Renal cortical epithelial cell (primary cell): ENCODE measurements around the gene SNAI3. TPM values are rescaled to one million over a fixed set of nuclear protein-coding genes. Genes with fewer than 3 reads are reported as not detected.

ENCODE experiments used
- DNase-seq: peaks from one replicate; pipeline ENCODE4 v3.0.0-alpha.2; 2011; ENCODE audit warnings: low read depth
- total RNA-seq: library from RNA; depleted of rRNA; stranded (reverse); fragments of >200 nt; gene quantifications from 2 replicates; pipeline ENCODE4 v1.2.3, GENCODE V29; 2014

Gene SNAI3
- total RNA-seq, 1 donor from 2014 or later, result 0.05 TPM

- peak; percentile 18 for DNase-seq
Measured at GRCh38 chr16:88634994-88635670, 51.2 kb downstream of the SNAI3 start.

DNA sequence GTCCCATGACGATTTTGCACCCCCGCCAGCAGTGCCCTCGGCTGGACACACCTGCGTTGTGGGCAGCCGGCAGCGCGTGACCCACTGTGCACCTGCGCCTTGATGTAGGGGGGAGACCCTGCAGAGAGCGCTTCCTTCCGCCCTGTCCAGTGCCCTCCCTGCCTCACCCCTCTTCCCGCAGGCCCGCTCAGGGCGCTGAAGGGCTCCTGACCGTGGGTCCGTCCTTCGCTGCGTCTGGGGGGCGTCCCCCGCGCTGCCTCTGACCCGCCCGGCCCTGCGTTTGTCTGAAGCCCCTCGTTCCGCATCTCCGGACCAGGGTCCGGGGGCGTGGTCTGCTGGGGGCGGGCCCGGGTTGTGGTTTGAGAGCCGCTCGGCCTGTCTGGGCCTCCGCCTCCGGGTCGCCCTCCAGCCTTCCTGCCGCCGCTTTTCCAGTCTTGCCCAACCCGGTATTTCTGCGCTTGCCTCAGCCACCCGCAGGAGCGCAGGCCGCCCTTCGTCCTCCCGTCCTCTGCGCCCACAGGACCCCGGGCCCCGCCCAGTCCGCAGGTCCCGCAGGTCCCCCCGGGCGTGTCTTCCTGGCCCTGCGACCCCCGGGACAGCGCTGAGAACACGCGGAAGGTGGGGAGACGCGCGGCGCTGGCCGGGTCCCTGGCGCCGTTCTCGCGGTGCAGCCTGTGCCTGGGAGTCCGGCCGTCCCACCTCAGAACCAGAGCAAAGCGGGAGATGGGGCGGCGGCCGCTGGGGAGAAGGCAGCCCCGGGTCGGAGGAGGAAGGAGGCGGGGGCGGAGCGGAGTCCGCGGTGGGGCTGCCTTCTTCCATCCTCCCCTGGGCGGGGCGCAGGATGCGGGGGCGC is 51.9 kb downstream of the SNAI3 start:
- peak; percentile 21 for DNase-seq

- peak; percentile 49 for DNase-seq
Measured at GRCh38 chr16:88633684-88634140, 52.6 kb downstream of the SNAI3 start.

DNA sequence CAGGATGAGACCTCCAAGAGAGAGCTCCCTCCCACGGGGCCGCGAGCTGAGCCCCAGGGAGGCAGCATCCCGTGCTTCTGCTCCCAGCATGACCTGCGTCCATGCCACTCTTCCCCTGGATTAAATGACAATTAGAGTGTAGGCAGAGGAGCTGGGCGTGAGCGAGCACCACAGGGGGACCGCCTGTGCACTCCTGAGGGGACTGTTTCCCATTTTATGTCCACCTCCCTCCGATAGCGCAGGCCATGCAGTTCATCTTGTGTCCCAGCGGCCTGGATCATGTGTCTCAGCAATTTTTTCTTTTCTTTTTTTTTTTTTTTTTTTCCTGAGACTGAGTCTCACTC is 53.7 kb downstream of the SNAI3 start:
- no peak for DNase-seq

- no peak for DNase-seq
Measured at GRCh38 chr16:88631920-88632586, 54.3 kb downstream of the SNAI3 start.

GRCh38 chr16:88631384-88631783 is 54.9 kb downstream of the SNAI3 start:
- DNase-seq, result no peak

DNA sequence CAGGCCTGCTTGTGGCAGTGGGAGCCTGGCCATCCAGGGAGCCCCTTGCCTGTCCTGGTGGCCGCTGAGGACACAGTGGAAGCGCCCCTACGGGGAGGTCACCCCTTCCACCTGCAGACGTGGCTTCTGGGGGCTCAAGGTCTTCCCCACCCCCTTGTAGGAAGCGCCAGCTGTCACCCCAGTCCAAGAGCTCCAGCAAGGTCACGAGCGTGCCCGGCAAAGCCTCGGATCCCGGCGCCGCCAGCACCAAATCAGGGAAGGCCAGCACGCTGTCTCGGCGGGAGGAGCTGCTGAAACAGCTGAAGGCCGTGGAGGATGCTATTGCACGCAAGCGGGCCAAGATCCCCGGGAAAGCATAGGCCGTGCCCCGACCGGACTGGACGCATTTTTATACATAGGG is 55.4 kb downstream of the SNAI3 start:
- DNase-seq, result no peak

DNA sequence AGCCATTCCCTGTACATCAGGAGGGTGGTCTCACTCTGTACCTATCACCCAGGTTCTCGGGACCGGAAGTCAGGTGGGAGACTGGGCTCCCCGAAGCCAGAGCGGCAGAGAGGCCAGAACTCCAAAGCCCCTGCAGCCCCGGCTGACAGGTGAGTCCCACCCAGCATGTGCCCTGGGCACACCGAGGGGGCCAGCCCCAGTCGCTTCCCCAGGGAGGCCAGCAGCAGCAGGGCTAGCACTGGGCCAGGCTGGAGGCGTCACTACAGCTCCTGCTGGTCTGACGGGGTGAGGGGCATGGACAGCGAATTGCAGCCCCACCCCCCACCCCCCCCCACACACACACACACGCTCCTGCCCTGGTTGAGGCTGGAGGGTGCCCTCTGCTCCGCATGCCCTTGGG is 55.9 kb downstream of the SNAI3 start:
- DNase-seq, result no peak

DNA sequence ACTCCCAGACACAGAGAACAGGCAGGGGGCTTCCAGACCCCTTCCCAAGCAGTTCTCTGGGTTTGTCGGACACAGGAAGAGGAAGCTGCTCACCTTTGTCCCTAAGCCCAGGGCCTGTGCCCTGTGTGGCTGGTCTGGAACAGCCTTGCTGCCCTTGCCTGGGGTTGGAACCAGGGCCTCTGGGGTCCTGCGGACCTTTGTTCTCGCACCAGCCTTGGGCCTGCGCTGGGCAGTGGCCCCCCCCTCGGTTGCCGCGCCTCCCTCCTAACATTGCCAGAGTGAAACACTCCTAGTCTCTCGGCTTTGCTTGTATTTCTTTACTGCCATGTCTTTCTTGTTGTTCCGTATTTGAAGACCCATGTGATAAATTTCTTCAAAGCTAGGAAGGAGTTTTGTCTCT is 56.5 kb downstream of the SNAI3 start:
- no peak for DNase-seq

- no peak for DNase-seq
Measured at GRCh38 chr16:88628512-88628974, 57.8 kb downstream of the SNAI3 start.

Other genes starting within 250 kb of the SNAI3 start
- 0.35 and 2.8 TPM in 2 replicates for gene ZFPM1, start 233.2 kb downstream of the SNAI3 start, total RNA-seq
- gene ZC3H18, start 116.1 kb downstream of the SNAI3 start, total RNA-seq, result 7.8 and 20.6 TPM in 2 replicates
- gene IL17C, start 47.9 kb downstream of the SNAI3 start, total RNA-seq, result not detected in 2 replicates
- gene CYBA, start 35.5 kb downstream of the SNAI3 start, total RNA-seq, result 594 and 1,266 TPM in 2 replicates
- gene MVD, start 23.4 kb downstream of the SNAI3 start, total RNA-seq, result 29.6 and 87.2 TPM in 2 replicates
- 8.4 and 9.7 TPM in 2 replicates for gene RNF166, start 19.9 kb upstream of the SNAI3 start, total RNA-seq
- gene CTU2, start 20.0 kb upstream of the SNAI3 start, total RNA-seq, result 5.6 and 11.1 TPM in 2 replicates
- 147 and 282 TPM in 2 replicates for gene PIEZO1, start 98.7 kb upstream of the SNAI3 start, total RNA-seq
- 1.1 and 7.6 TPM in 2 replicates for gene CDT1, start 117.3 kb upstream of the SNAI3 start, total RNA-seq
- 55.4 and 98.3 TPM in 2 replicates for gene APRT, start 125.4 kb upstream of the SNAI3 start, total RNA-seq
- gene GALNS, start 170.4 kb upstream of the SNAI3 start, total RNA-seq, result 14.4 and 41.0 TPM in 2 replicates
- 22.5 and 38.7 TPM in 2 replicates for gene TRAPPC2L, start 170.6 kb upstream of the SNAI3 start, total RNA-seq
- gene PABPN1L, start 180.2 kb upstream of the SNAI3 start, total RNA-seq, result not detected in 2 replicates